IPS-18c (cell line): ENCODE data around the gene KSR2.
"Not testable (repeated sequence)": the region's sequence is repeated elsewhere in the genome, so short reads cannot be mapped to it uniquely, and the experiment has no call there.

Experiments used
- H3K4me3 ChIP-seq: 2 replicates; pipeline ENCODE4 v1.7.0; 2013; ENCODE audit warnings: low read depth, mild to moderate bottlenecking, low read length, moderate library complexity; ENCODE audit not compliant: insufficient read depth
- H3K9me3 ChIP-seq: one replicate; pipeline ENCODE4 v1.6.1; 2013; ENCODE audit warnings: mild to moderate bottlenecking, low read length, moderate library complexity; ENCODE audit not compliant: control insufficient read depth, insufficient read depth

The KSR2 gene

GRCh38 chr12:117766008-117766407, 202.8 kb downstream of the KSR2 start:
- no peaks in the 10 kb centered on the region for H3K9me3 ChIP-seq
- no peak overlapping the region for H3K4me3 ChIP-seq

DNA sequence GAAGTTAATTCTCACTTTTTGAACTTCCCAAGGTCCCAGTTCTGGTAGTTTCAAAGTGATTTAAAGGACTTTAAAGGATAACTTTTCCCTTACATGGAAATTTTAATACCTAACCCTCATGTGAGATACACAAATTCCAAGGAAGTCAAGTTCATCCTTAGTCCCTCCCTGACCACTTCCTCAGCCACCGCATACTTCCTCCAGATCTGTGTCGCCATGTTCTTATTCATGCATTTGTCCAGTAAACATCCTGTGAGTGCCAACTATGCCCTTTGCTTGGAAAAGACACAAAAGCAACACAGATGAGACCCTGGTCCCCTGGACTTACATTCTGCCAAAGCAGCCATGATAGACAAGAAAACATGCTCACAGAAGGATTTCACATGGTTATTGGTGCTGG, 206.6 kb downstream of the KSR2 start:
- H3K9me3 ChIP-seq: no peaks in the 10 kb centered on the region
- no peak overlapping the region for H3K4me3 ChIP-seq

GRCh38 chr12:117761528-117762100, 207.2 kb downstream of the KSR2 start:
- H3K4me3 ChIP-seq: no peak overlapping the region
- H3K9me3 ChIP-seq: no peaks in the 10 kb centered on the region

GRCh38 chr12:117760990-117761389, 207.8 kb downstream of the KSR2 start:
- H3K4me3 ChIP-seq: no peak overlapping the region
- no peaks in the 10 kb centered on the region for H3K9me3 ChIP-seq

DNA sequence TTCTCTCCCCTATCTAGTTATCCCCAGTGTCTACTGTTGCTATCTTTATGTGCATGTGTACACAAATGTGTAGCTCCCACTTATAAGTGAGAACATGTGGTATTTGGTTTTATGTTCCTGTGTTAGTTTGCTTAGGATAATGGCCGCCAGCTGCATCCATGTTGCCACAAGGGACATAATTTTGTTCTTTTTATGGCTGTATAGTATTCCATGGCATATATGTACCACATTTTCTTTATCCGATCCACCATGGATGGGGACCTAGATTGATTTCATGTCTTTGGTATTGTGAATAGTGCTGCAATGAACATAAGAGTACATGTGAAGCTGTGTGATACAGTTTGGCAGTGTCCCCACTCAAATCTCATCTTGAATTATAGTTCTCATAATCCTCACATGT, 218.1 kb downstream of the KSR2 start:
- H3K4me3 ChIP-seq: no peak overlapping the region

DNA sequence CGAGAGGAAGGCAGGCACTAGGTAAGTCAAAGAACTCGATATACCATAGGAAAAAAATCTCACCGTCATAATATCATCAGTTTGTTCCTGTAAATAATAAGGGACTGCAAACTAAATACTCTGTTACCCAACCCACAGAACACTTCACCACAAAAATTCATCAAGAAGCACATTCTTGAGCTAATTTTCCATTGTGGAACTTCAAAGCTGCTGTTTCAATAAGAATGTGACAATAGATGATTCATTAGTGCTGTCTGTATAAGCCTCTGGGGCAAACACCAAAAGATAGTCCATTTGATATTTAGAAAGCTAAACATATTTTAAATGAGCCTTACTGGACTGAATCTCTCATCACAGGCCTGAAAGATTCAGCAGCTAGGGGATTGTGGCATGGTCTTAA, 219.4 kb downstream of the KSR2 start:
- Histone ChIP-seq H3K9me3 (no peaks in the 10 kb centered on the region), H3K4me3 (no peak overlapping the region)

More for the DNA sequence above, 218.1 kb downstream of the KSR2 start:
- H3K9me3 ChIP-seq: no peaks in the 10 kb centered on the region

GRCh38 chr12:117746358-117746757, 222.4 kb downstream of the KSR2 start:
- not testable (repeated sequence) for H3K4me3 ChIP-seq

DNA sequence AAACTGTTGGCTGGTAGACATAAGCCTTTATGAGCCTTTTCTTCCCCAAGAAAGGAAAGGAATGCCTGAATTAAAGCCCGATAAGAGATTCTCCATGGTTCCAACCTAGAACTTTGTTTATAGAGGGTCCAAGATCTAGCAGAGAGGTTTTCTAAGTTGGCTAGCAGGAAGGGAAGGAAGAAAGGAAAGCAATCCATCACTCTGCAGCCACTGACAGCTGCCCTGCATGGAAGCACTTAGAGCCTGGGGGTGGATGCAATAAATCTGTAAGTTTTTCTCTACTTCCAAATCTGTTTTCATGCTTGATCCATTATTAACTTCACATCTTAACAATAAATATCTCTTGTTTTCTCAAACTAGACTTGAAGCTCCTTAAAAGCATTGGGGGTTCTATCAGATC, 224.4 kb downstream of the KSR2 start:
- Histone ChIP-seq H3K9me3 (no peaks in the 10 kb centered on the region), H3K4me3 (no peak overlapping the region)

More at GRCh38 chr12:117746358-117746757, 222.4 kb downstream of the KSR2 start:
- H3K9me3 ChIP-seq: not testable (repeated sequence)

GRCh38 chr12:117743761-117744160, 225.0 kb downstream of the KSR2 start:
- Histone ChIP-seq H3K9me3 (no peaks in the 10 kb centered on the region), H3K4me3 (no peak overlapping the region)

DNA sequence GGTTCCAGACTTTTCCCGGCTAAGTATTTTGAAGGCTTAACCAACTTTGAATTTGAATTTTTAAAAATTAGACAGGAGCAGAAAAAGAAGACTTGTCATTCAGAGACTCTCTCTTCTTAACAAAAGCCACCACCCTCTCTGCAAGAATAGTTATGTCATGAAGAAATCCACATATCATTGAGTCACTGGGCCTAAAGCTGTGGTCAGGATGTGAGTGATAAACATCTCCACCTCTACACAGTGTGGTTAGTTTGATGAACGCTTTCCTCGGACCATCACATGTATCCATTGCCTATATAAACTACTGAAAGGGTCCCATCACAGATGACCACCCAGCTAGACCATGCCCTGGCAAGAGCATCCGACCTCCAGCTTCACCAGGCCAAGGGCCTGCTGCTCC, 226.1 kb downstream of the KSR2 start:
- Histone ChIP-seq H3K4me3 (no peak overlapping the region), H3K9me3 (no peaks in the 10 kb centered on the region)

GRCh38 chr12:117738233-117738632, 230.6 kb downstream of the KSR2 start:
- Histone ChIP-seq H3K4me3 (no peak overlapping the region), H3K9me3 (no peaks in the 10 kb centered on the region)

- Histone ChIP-seq H3K9me3 (no peaks in the 10 kb centered on the region), H3K4me3 (no peak overlapping the region)
Measured at GRCh38 chr12:117733549-117733805, 235.3 kb downstream of the KSR2 start.

- Histone ChIP-seq H3K9me3 (no peaks in the 10 kb centered on the region), H3K4me3 (no peak overlapping the region)
Measured at GRCh38 chr12:117732761-117733548, 235.8 kb downstream of the KSR2 start.

GRCh38 chr12:117731131-117731530, 237.7 kb downstream of the KSR2 start:
- not testable (repeated sequence) for H3K9me3 ChIP-seq, H3K4me3 ChIP-seq

GRCh38 chr12:117727301-117727700, 241.5 kb downstream of the KSR2 start:
- Histone ChIP-seq H3K4me3 (no peak overlapping the region), H3K9me3 (no peaks in the 10 kb centered on the region)

DNA sequence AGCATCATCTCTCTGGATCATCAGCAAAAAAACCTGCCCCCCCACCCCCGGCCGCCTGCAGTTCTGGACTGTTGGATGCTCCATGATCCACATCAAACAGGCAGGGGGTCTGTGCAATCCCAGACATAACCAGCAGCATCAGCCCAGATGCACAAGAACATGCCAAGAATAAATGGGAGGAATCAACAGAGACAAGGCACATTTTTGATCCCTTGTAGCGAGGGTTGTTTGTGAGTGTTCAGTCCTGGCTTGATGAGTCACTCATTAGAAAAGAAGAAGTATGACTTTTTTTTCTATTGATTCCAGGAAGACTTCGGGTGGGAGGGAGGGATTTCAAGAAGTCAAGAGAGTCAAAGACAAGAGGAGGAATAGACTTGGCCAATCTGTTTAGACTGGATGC, 244.2 kb downstream of the KSR2 start:
- no peak overlapping the region for H3K4me3 ChIP-seq
- H3K9me3 ChIP-seq: no peaks in the 10 kb centered on the region

DNA sequence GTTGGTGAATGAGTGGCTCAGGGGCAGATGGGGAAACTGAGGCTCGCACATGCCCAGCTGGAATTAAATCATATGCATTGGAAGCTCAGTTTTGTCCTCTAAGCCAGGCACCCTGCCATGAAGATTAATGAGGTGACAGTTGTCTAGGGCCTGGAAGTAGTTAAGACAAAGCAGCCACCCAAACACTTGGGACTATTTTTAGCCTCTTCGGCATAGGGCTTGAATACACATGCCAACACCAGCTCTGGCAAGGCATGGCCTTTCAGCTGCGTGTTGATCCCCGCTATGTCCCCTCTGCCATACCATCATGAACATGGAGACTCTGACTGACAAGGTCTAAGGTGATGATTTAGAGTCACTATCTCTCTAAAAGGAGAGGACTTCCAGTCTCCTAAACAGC, 250.2 kb downstream of the KSR2 start:
- H3K4me3 ChIP-seq: no peak overlapping the region
- no peaks in the 10 kb centered on the region for H3K9me3 ChIP-seq

GRCh38 chr12:117718141-117718540, 250.6 kb downstream of the KSR2 start:
- Histone ChIP-seq H3K4me3 (no peak overlapping the region), H3K9me3 (no peaks in the 10 kb centered on the region)

GRCh38 chr12:117714203-117714602, 254.6 kb downstream of the KSR2 start:
- Histone ChIP-seq H3K4me3 (no peak overlapping the region), H3K9me3 (no peaks in the 10 kb centered on the region)
